Skeletal muscle satellite cell (primary cell): Measurements from ENCODE around the gene SV2A.
A peak's percentile ranks its signal among the peaks of the same experiment; 100 is the strongest.
"Not testable (repeated sequence)": the region's sequence is repeated elsewhere in the genome, so short reads cannot be mapped to it uniquely, and the experiment has no call there.

Experiments used
- H3K27me3 ChIP-seq: 2 replicates; pipeline ENCODE4 v1.7.0; 2013; ENCODE audit warnings: low read length; ENCODE audit not compliant: control insufficient read depth, insufficient read depth
- H3K36me3 ChIP-seq: 2 replicates; pipeline ENCODE4 v1.7.0; 2013; ENCODE audit warnings: mild to moderate bottlenecking, control low read depth, low read length; ENCODE audit not compliant: insufficient read depth
- H3K4me1 ChIP-seq: 2 replicates; pipeline ENCODE4 v1.7.0; 2013; ENCODE audit warnings: low read length; ENCODE audit not compliant: control insufficient read depth, insufficient read depth
- H3K4me2 ChIP-seq: 2 replicates; pipeline ENCODE4 v1.7.0; 2013; ENCODE audit warnings: mild to moderate bottlenecking, low read length
- H3K4me3 ChIP-seq: 2 replicates; pipeline ENCODE4 v1.7.0; 2013; ENCODE audit warnings: low read length
- H3K9ac ChIP-seq: 2 replicates; pipeline ENCODE4 v1.7.0; 2013; ENCODE audit warnings: mild to moderate bottlenecking, low read depth, low read length, moderate library complexity
- H3K9me3 ChIP-seq: replicated peaks from 2 replicates; pipeline ENCODE4 v1.7.0; 2013; ENCODE audit warnings: mild to moderate bottlenecking, control low read depth, low read length

SV2A gene

GRCh38 chr1:149884433-149885338 lies 33.0 kb downstream of the SV2A start:
- Histone ChIP-seq H3K27me3 (no peaks in the 10 kb centered on the region), H3K9ac (peak overlapping the region; percentile 95), H3K36me3 (no peaks in the 10 kb centered on the region), H3K4me3 (peak overlapping the region; percentile 73), H3K4me2 (peak overlapping the region; percentile 86), H3K4me1 (peaks cover 24% of the 10 kb centered on the region), H3K9me3 (no peaks in the 10 kb centered on the region)

- no peak overlapping the region for H3K4me3 ChIP-seq
- peaks cover 19% of the 10 kb centered on the region for H3K4me1 ChIP-seq
- peak overlapping the region; percentile 86 for H3K4me2 ChIP-seq
- H3K9ac ChIP-seq = peak overlapping the region; percentile 95
- H3K27me3 ChIP-seq = no peaks in the 10 kb centered on the region
- no peaks in the 10 kb centered on the region for H3K36me3 ChIP-seq
- no peaks in the 10 kb centered on the region for H3K9me3 ChIP-seq
Measured at GRCh38 chr1:149883598-149884247, 33.9 kb downstream of the SV2A start.

GRCh38 chr1:149881876-149882275 lies 35.8 kb downstream of the SV2A start:
- no peaks in the 10 kb centered on the region for H3K9me3 ChIP-seq
- H3K4me1 ChIP-seq = peaks cover 13% of the 10 kb centered on the region
- no peak overlapping the region for H3K9ac ChIP-seq
- H3K4me3 ChIP-seq = no peak overlapping the region
- H3K4me2 ChIP-seq = no peak overlapping the region
- H3K27me3 ChIP-seq = no peaks in the 10 kb centered on the region
- no peaks in the 10 kb centered on the region for H3K36me3 ChIP-seq

- no peak overlapping the region for H3K4me2 ChIP-seq
- H3K4me1 ChIP-seq = peaks cover 5% of the 10 kb centered on the region
- H3K4me3 ChIP-seq = no peak overlapping the region
- H3K27me3 ChIP-seq = no peaks in the 10 kb centered on the region
- no peaks in the 10 kb centered on the region for H3K36me3 ChIP-seq
- no peak overlapping the region for H3K9ac ChIP-seq
- H3K9me3 ChIP-seq = no peaks in the 10 kb centered on the region
Measured at GRCh38 chr1:149879556-149879955, 38.1 kb downstream of the SV2A start.

- Histone ChIP-seq H3K4me1 (no peaks in the 10 kb centered on the region), H3K9ac (no peak overlapping the region), H3K4me3 (no peak overlapping the region), H3K9me3 (no peaks in the 10 kb centered on the region), H3K27me3 (no peaks in the 10 kb centered on the region), H3K36me3 (no peaks in the 10 kb centered on the region), H3K4me2 (no peak overlapping the region)
Measured at GRCh38 chr1:149877211-149877946, 40.3 kb downstream of the SV2A start.

GRCh38 chr1:149873060-149873459 lies 44.6 kb downstream of the SV2A start:
- H3K9ac ChIP-seq, H3K4me2 ChIP-seq, H3K4me1 ChIP-seq, H3K27me3 ChIP-seq, H3K9me3 ChIP-seq, H3K4me3 ChIP-seq, H3K36me3 ChIP-seq: not testable (repeated sequence)

- H3K4me2 ChIP-seq, H3K4me1 ChIP-seq, H3K4me3 ChIP-seq, H3K36me3 ChIP-seq, H3K27me3 ChIP-seq, H3K9ac ChIP-seq, H3K9me3 ChIP-seq: not testable (repeated sequence)
Measured at GRCh38 chr1:149866887-149867286, 50.8 kb downstream of the SV2A start.

- H3K4me2 ChIP-seq, H3K9ac ChIP-seq, H3K9me3 ChIP-seq, H3K27me3 ChIP-seq, H3K36me3 ChIP-seq, H3K4me1 ChIP-seq, H3K4me3 ChIP-seq: not testable (repeated sequence)
Measured at GRCh38 chr1:149861497-149862054, 56.1 kb downstream of the SV2A start.

GRCh38 chr1:149860684-149861496 lies 56.8 kb downstream of the SV2A start:
- H3K9ac ChIP-seq, H3K27me3 ChIP-seq, H3K4me3 ChIP-seq, H3K9me3 ChIP-seq, H3K4me2 ChIP-seq, H3K36me3 ChIP-seq, H3K4me1 ChIP-seq: not testable (repeated sequence)

- not testable (repeated sequence) for H3K9ac ChIP-seq, H3K4me2 ChIP-seq, H3K4me3 ChIP-seq, H3K27me3 ChIP-seq, H3K4me1 ChIP-seq, H3K36me3 ChIP-seq, H3K9me3 ChIP-seq
Measured at GRCh38 chr1:149860271-149860670, 57.4 kb downstream of the SV2A start.
